OCI-LY3 (cell line): ENCODE data around the gene C2orf15.

ENCODE experiments used
- H2AFZ ChIP-seq: fragments of 200-600, 300-600 bp; shearing (Covaris generic); 2 replicates; pipeline ENCODE4 v1.6.0; 2014; ENCODE audit warnings: antibody characterized with exemption, low read depth, low read length
- H3K27ac ChIP-seq: fragments of 200-600, 300-600 bp; sonication (generic); 2 replicates; pipeline ENCODE4 v1.5.1; 2014; ENCODE audit warnings: mild to moderate bottlenecking, low read length, moderate library complexity, mixed read lengths
- H3K27me3 ChIP-seq: fragments of 200-600, 300-600 bp; sonication (generic); 2 replicates; pipeline ENCODE4 v1.6.1; 2014; ENCODE audit warnings: low read depth, low read length, mixed read lengths
- H3K36me3 ChIP-seq: fragments of 200-600, 300-600 bp; sonication (generic); replicated peaks from 2 replicates; pipeline ENCODE3; 2014; ENCODE audit warnings: low read depth, low read length, mixed read lengths
- H3K4me1 ChIP-seq: fragments of 300-600, 200-600 bp; sonication (generic); 2 replicates; pipeline ENCODE4 v1.6.1; 2014; ENCODE audit warnings: low read length, mixed read lengths
- H3K4me2 ChIP-seq: fragments of 200-600, 300-600 bp; sonication (generic); 2 replicates; pipeline ENCODE4 v1.6.1; 2014; ENCODE audit warnings: low read length, mixed read lengths
- H3K4me3 ChIP-seq: fragments of 300-600, 200-600 bp; sonication (generic); 2 replicates; pipeline ENCODE4 v1.5.1; 2014; ENCODE audit warnings: antibody characterized with exemption, mild to moderate bottlenecking, low read length, moderate library complexity
- H3K79me2 ChIP-seq: fragments of 300-600, 200-600 bp; shearing (Covaris generic); 2 replicates; pipeline ENCODE4 v1.6.1; 2014; ENCODE audit warnings: mild to moderate bottlenecking, low read length, mixed read lengths
- H3K9ac ChIP-seq: fragments of 300-600, 200-600 bp; shearing (Covaris generic); 2 replicates; pipeline ENCODE4 v1.6.0; 2014; ENCODE audit warnings: mild to moderate bottlenecking, low read length, moderate library complexity
- H3K9me3 ChIP-seq: fragments of 200-600, 300-600 bp; shearing (Covaris generic); 2 replicates; pipeline ENCODE4 v1.6.1; 2014; ENCODE audit warnings: low read length, mixed read lengths; ENCODE audit not compliant: insufficient read depth
- H4K20me1 ChIP-seq: fragments of 200-600, 300-600 bp; sonication (generic); 2 replicates; pipeline ENCODE4 v1.6.1; 2016; ENCODE audit warnings: low read length, mixed read lengths; ENCODE audit not compliant: insufficient read depth
- EZH2phosphoT487 ChIP-seq: fragments of 200-600 bp; shearing (Covaris generic); IDR thresholded peaks from 2 replicates; pipeline ENCODE4 v1.6.1; 2018; ENCODE audit warnings: antibody characterized with exemption, mixed run types, low read depth
- TF ChIP-seq, protein P1 (sequence below): fragments of 200-600, 300-600 bp; sonication (generic); IDR thresholded peaks from 2 replicates; pipeline ENCODE4 v1.5.1; 2014; ENCODE audit warnings: antibody characterized with exemption, low read length, low read depth

The C2orf15 gene

DNA sequence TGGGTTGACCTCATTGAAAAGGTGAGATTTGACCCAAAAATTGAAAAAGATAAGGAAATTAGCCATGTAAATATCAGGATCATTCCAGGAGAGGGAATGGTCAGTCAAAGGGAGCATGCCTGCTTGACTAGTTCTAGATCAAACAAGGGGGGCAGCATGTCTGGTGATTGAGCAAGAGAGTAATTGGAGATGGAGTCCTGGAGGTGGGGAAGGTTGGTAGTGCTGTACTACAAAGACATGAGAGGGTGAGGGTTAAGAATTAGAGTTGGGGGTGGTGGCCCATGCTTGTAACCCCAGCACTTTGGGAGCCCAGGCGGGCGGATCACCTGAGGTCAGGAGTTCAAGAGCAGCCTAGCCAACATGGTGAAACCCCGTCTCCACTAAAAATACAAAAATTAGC, 41.5 kb downstream of the C2orf15 start:
- Histone ChIP-seq H3K27ac (no peak overlapping the region), H3K9me3 (no peaks in the 10 kb centered on the region), H3K36me3 (peaks cover 4% of the 10 kb centered on the region), H2AFZ (no peak overlapping the region), H3K9ac (no peak overlapping the region), H3K79me2 (peaks cover 84% of the 10 kb centered on the region), H3K4me1 (peaks cover 12% of the 10 kb centered on the region), H4K20me1 (peaks cover 2% of the 10 kb centered on the region; the same call in 1 of the 2 replicates), H3K4me2 (no peak overlapping the region), H3K4me3 (no peak overlapping the region), H3K27me3 (no peaks in the 10 kb centered on the region)
- no peak for TF ChIP-seq EZH2phosphoT487
- TF ChIP-seq, protein P1, sequence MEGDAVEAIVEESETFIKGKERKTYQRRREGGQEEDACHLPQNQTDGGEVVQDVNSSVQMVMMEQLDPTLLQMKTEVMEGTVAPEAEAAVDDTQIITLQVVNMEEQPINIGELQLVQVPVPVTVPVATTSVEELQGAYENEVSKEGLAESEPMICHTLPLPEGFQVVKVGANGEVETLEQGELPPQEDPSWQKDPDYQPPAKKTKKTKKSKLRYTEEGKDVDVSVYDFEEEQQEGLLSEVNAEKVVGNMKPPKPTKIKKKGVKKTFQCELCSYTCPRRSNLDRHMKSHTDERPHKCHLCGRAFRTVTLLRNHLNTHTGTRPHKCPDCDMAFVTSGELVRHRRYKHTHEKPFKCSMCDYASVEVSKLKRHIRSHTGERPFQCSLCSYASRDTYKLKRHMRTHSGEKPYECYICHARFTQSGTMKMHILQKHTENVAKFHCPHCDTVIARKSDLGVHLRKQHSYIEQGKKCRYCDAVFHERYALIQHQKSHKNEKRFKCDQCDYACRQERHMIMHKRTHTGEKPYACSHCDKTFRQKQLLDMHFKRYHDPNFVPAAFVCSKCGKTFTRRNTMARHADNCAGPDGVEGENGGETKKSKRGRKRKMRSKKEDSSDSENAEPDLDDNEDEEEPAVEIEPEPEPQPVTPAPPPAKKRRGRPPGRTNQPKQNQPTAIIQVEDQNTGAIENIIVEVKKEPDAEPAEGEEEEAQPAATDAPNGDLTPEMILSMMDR: no peak

DNA sequence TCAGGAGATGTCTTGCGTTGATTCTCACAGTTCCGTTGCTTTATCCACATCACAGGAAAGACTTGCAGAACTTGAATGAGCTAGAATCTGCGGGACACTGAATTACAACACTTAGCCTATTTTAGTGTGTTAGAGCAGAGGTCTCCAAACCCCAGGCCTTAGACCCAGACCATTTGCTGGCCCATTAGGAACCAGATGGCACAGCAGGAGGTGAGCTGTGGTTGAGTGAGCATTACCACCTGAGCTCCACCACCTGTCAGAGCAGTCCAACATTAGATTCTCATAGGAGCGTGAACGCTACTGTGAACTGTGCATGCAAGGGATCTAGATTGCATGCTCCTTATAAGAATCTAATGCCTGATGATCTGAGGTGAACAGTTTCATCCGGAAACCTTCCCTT, 43.3 kb downstream of the C2orf15 start:
- Histone ChIP-seq H3K27me3 (no peaks in the 10 kb centered on the region), H4K20me1 (no peaks in the 10 kb centered on the region), H3K4me3 (no peak overlapping the region), H3K4me1 (peaks cover 10% of the 10 kb centered on the region), H3K9ac (no peak overlapping the region), H3K4me2 (no peak overlapping the region), H3K9me3 (no peaks in the 10 kb centered on the region), H3K27ac (no peak overlapping the region), H2AFZ (no peak overlapping the region), H3K79me2 (peaks cover 69% of the 10 kb centered on the region), H3K36me3 (peaks cover 10% of the 10 kb centered on the region)
- TF ChIP-seq, protein P1: no peak
- TF ChIP-seq EZH2phosphoT487: no peak

GRCh38 chr2:99187011-99187410, 45.5 kb downstream of the C2orf15 start:
- H3K9me3 ChIP-seq: no peaks in the 10 kb centered on the region
- peaks cover 1% of the 10 kb centered on the region for H3K4me1 ChIP-seq
- no peak overlapping the region for H3K27ac ChIP-seq
- H3K4me2 ChIP-seq: no peak overlapping the region
- no peak overlapping the region for H3K4me3 ChIP-seq
- no peaks in the 10 kb centered on the region for H3K27me3 ChIP-seq
- no peaks in the 10 kb centered on the region for H4K20me1 ChIP-seq
- no peak overlapping the region for H3K9ac ChIP-seq
- peaks cover 20% of the 10 kb centered on the region for H3K36me3 ChIP-seq
- no peak for TF ChIP-seq EZH2phosphoT487
- TF ChIP-seq, protein P1: no peak
- peaks cover 51% of the 10 kb centered on the region for H3K79me2 ChIP-seq
- no peak overlapping the region for H2AFZ ChIP-seq

- no peak overlapping the region for H3K9ac ChIP-seq
- no peaks in the 10 kb centered on the region for H3K4me1 ChIP-seq
- peaks cover 39% of the 10 kb centered on the region for H3K79me2 ChIP-seq
- no peaks in the 10 kb centered on the region for H3K27me3 ChIP-seq
- no peak overlapping the region for H2AFZ ChIP-seq
- no peak for TF ChIP-seq EZH2phosphoT487
- TF ChIP-seq, protein P1: no peak
- H4K20me1 ChIP-seq: no peaks in the 10 kb centered on the region
- no peak overlapping the region for H3K27ac ChIP-seq
- H3K36me3 ChIP-seq: peaks cover 22% of the 10 kb centered on the region
- H3K9me3 ChIP-seq: no peaks in the 10 kb centered on the region
- no peak overlapping the region for H3K4me2 ChIP-seq
- no peak overlapping the region for H3K4me3 ChIP-seq
These were observed 46.9 kb downstream of the C2orf15 start for GRCh38 chr2:99188357-99188756.
